HepG2 (cell line): ENCODE measurements around the gene UBP1. TPM values are rescaled to one million over a fixed set of nuclear protein-coding genes. Genes with fewer than 3 reads are reported as not detected.

ENCODE experiments used
- FOXA1 ChIP-seq, 2 experiments: fragments of 450-650 bp in 1 of 2; sonication (generic) in 1 of 2; formaldehyde crosslinking in 1 of 2; IDR thresholded peaks; 2 replicates each; pipeline versions ENCODE4 v1.4.0 to v1.6.1; 2016 to 2020; ENCODE audit warnings: missing genetic modification reagents in 1 of 2
- HNF1A ChIP-seq, 2 experiments: sonication (generic) in 1 of 2; formaldehyde crosslinking in 1 of 2; IDR thresholded peaks; 2 replicates each; pipeline versions ENCODE4 v1.4.0 to v1.6.1; 2016 to 2020; ENCODE audit warnings: borderline replicate concordance in 1 of 2, low read depth in 1 of 2, mild to moderate bottlenecking in 1 of 2, missing genetic modification reagents in 1 of 2
- KAT7 ChIP-seq: IDR thresholded peaks from 2 replicates; pipeline ENCODE4 v1.6.1; 2018; ENCODE audit warnings: borderline replicate concordance, missing compliant biosample characterization
- PBX3 ChIP-seq: sonication (generic); formaldehyde crosslinking; IDR thresholded peaks from 2 replicates; pipeline ENCODE4 v1.8.1; 2023; ENCODE audit warnings: missing genetic modification reagents, inconsistent platforms, borderline replicate concordance
- XRCC5 ChIP-seq: fragments of 200-400 bp; formaldehyde crosslinking; optimal IDR thresholded peaks from 2 replicates; pipeline ENCODE3; 2017; ENCODE audit warnings: mild to moderate bottlenecking, low read length
- ZBTB1 ChIP-seq: sonication (generic); formaldehyde crosslinking; IDR thresholded peaks from 2 replicates; pipeline ENCODE4 v1.4.0; 2020; ENCODE audit warnings: missing genetic modification reagents, borderline replicate concordance
- ZBTB34 ChIP-seq: sonication (generic); formaldehyde crosslinking; IDR thresholded peaks from 2 replicates; pipeline ENCODE4 v1.8.0; 2022; ENCODE audit warnings: mild to moderate bottlenecking, missing genetic modification reagents
- ZBTB44 ChIP-seq: sonication (generic); formaldehyde crosslinking; IDR thresholded peaks from 2 replicates; pipeline ENCODE4 v1.4.0; 2020; ENCODE audit warnings: missing genetic modification reagents
- ZBTB7B ChIP-seq: sonication (generic); formaldehyde crosslinking; IDR thresholded peaks from 2 replicates; pipeline ENCODE4 v1.4.0; 2020; ENCODE audit warnings: missing genetic modification reagents
- ZNF276 ChIP-seq: sonication (generic); formaldehyde crosslinking; IDR thresholded peaks from 2 replicates; pipeline ENCODE4 v1.4.0; 2020; ENCODE audit warnings: mild to moderate bottlenecking, low read depth, missing genetic modification reagents
- ZNF343 ChIP-seq: sonication (generic); formaldehyde crosslinking; IDR thresholded peaks from 2 replicates; pipeline ENCODE4 v1.4.0; 2020; ENCODE audit warnings: mild to moderate bottlenecking, missing genetic modification reagents
- ZNF546 ChIP-seq: sonication (generic); formaldehyde crosslinking; conservative IDR thresholded peaks from 2 replicates; pipeline ENCODE4 v1.8.1; 2023; ENCODE audit warnings: mild to moderate bottlenecking, missing genetic modification reagents
- ZNF580 ChIP-seq: IDR thresholded peaks from 2 replicates; pipeline ENCODE4 v1.6.1; 2016; ENCODE audit warnings: low read depth, borderline replicate concordance
- ZNF749 ChIP-seq: sonication (generic); formaldehyde crosslinking; IDR thresholded peaks from 2 replicates; pipeline ENCODE4 v1.8.0; 2022; ENCODE audit warnings: mild to moderate bottlenecking, missing genetic modification reagents, moderate library complexity, borderline replicate concordance
- ZNF790 ChIP-seq: sonication (generic); formaldehyde crosslinking; IDR thresholded peaks from 2 replicates; pipeline ENCODE4 v1.8.0; 2022; ENCODE audit warnings: missing genetic modification reagents, mild to moderate bottlenecking, borderline replicate concordance
- ZNF879 ChIP-seq: sonication (generic); formaldehyde crosslinking; IDR thresholded peaks from 2 replicates; pipeline ENCODE4 v1.8.1; 2023; ENCODE audit warnings: missing genetic modification reagents
- polyA plus RNA-seq, 8 experiments: library from polyadenylated mRNA; depleted of rRNA in 3 of 8; stranded (reverse) in 7 of 8; unstranded in 1 of 8; fragments of >200 nt; fragmentation: Illumina TruSeq in 4 of 8; extraction: Trizol in 4 of 8; gene quantifications; 2 replicates each; pipeline versions ENCODE4 v1.2.1 to v1.2.3, GENCODE V29; 2011 to 2016; ENCODE audit warnings: low read depth in 4 of 8, missing spikeins in 1 of 8, mixed read lengths in 1 of 8; ENCODE audit not compliant: insufficient read depth in 1 of 8
- total RNA-seq, 5 experiments: library from RNA; depleted of rRNA; stranded (reverse); fragments of >200 nt; fragmentation: Illumina TruSeq; extraction: Trizol; gene quantifications; 2 replicates each; pipeline ENCODE4 v1.2.3, GENCODE V29; 2016; ENCODE audit warnings: low read depth in 1 of 5

The UBP1 gene
- total and polyA plus RNA-seq, 2 of the 13 experiments (the other 11 are each of a cell fraction or from before 2014, with no cell fraction given): 48.3 to 79.9 TPM

- TF ChIP-seq KAT7 (CRISPR knock-in tag): no peak
- TF ChIP-seq HNF1A (IDR thresholded peaks at IDR 0.05; ENCODE audit: low read depth): no peak
- no peak for TF ChIP-seq HNF1A (CRISPR knock-in tag; IDR thresholded peaks at IDR 0.05; ENCODE audit: borderline replicate concordance)
- no peak for TF ChIP-seq ZNF580 (CRISPR knock-in tag)
- TF ChIP-seq ZBTB34 (CRISPR knock-in tag): no peak
- TF ChIP-seq ZNF749 (CRISPR knock-in tag): no peak
- no peak for TF ChIP-seq ZNF546 (CRISPR knock-in tag)
- TF ChIP-seq ZBTB1: no peak
- no peak for TF ChIP-seq XRCC5
- TF ChIP-seq ZBTB7B (CRISPR knock-in tag): no peak
- no peak for TF ChIP-seq ZNF879 (CRISPR knock-in tag)
- no peak for TF ChIP-seq ZNF276
- TF ChIP-seq ZBTB44: no peak
- no peak for TF ChIP-seq ZNF790 (CRISPR knock-in tag)
- TF ChIP-seq FOXA1 (IDR thresholded peaks at IDR 0.05): no peak
- TF ChIP-seq FOXA1 (CRISPR knock-in tag; IDR thresholded peaks at IDR 0.05): no peak
- TF ChIP-seq PBX3 (CRISPR knock-in tag): no peak; the same call in 1 of the 2 replicates
- TF ChIP-seq ZNF343 (CRISPR knock-in tag): no peak
Observed at GRCh38 chr3:33441225-33441976, 1.2 kb upstream of the UBP1 start (continued).
